K562 (cell line): ENCODE results near the gene TMEM245. TPM values are rescaled to one million over a fixed set of nuclear protein-coding genes. Genes with fewer than 3 reads are reported as not detected.

ENCODE experiments used
- CEBPB ChIP-seq: fragments of 450-650 bp; IDR thresholded peaks from 2 replicates; pipeline ENCODE4 v1.6.1; 2016; ENCODE audit warnings: missing genetic modification characterization, missing compliant biosample characterization
- E2F5 ChIP-seq: sonication (generic); formaldehyde crosslinking; IDR thresholded peaks from 2 replicates; pipeline ENCODE4 v1.8.0; 2022; ENCODE audit warnings: mild to moderate bottlenecking, missing genetic modification reagents
- ETV6 ChIP-seq, 3 experiments: fragments of 150-350 bp in 1 of 3; sonication (generic) in 1 of 3; formaldehyde crosslinking in 1 of 3; IDR thresholded peaks; 2 replicates each; pipeline versions ENCODE4 v1.6.1 to v1.8.0; 2014 to 2022; ENCODE audit warnings: borderline replicate concordance in 2 of 3, low read depth in 2 of 3, antibody characterized with exemption in 1 of 3, low read length in 1 of 3, mild to moderate bottlenecking in 1 of 3, missing genetic modification reagents in 1 of 3
- GTF2F1 ChIP-seq: IDR thresholded peaks from 2 replicates; pipeline ENCODE4 v1.6.1; 2011; ENCODE audit warnings: low read depth, low read length, improper control_type of control experiment
- MTF1 ChIP-seq: fragments of 250-450 bp; sonication (Bioruptor Pico); IDR thresholded peaks from 2 replicates; pipeline ENCODE4 v1.9.0; 2021; ENCODE audit warnings: moderate library complexity, mild to moderate bottlenecking, inconsistent platforms, borderline replicate concordance
- PRMT5 ChIP-seq: sonication (generic); formaldehyde crosslinking; IDR thresholded peaks from 2 replicates; pipeline ENCODE4 v1.5.0; 2020; ENCODE audit warnings: missing genetic modification reagents
- TBP ChIP-seq: optimal IDR thresholded peaks from 2 replicates; pipeline ENCODE3; 2011; ENCODE audit warnings: low read depth, low read length, improper control_type of control experiment
- ZNF280A ChIP-seq: fragments of 450-650 bp; IDR thresholded peaks from 2 replicates; pipeline ENCODE4 v1.6.1; 2018; ENCODE audit warnings: mild to moderate bottlenecking, low read depth; ENCODE audit not compliant: partially characterized antibody
- polyA plus RNA-seq, 8 experiments: library from polyadenylated mRNA; depleted of rRNA in 4 of 8; stranded (reverse) in 5 of 8; unstranded in 3 of 8; fragments of >200 nt; fragmentation: Nextera tagmentation in 2 of 8; fragmentation: Illumina TruSeq in 1 of 8; extraction: Ambion mirVana in 2 of 8; extraction: Trizol in 1 of 8; gene quantifications; 2 replicates each; pipeline versions ENCODE4 v1.2.1 to v1.2.3, GENCODE V29; 2011 to 2014; ENCODE audit warnings: inconsistent platforms in 1 of 8, missing spikeins in 1 of 8
- total RNA-seq, 7 experiments: library from RNA; depleted of rRNA in 6 of 7; stranded (reverse); fragments of >200 nt in 6 of 7; fragmentation: Illumina TruSeq in 2 of 7; extraction: Trizol in 2 of 7; gene quantifications; 2 replicates each; pipeline versions ENCODE4 v1.2.1 to v1.2.3, GENCODE V29; 2011 to 2021; ENCODE audit warnings: low replicate concordance in 1 of 7

The TMEM245 gene
- total and polyA plus RNA-seq, 9 of the 15 experiments (the other 6 are each of a cell fraction or from before 2014, with no cell fraction given): 8.5 to 43.2 (median 24.3) TPM

GRCh38 chr9:109118808-109119438 is 824 bp downstream of the TMEM245 start (continued):
- no peak for TF ChIP-seq ETV6 (IDR thresholded peaks at IDR 0.05; ENCODE audit: borderline replicate concordance in 1 of 2, low read depth in 2 of 2, low read length in 1 of 2)
- 0 out of 2 replicates have a peak, but pooled peaks have one; percentile 78 for TF ChIP-seq ETV6 (CRISPR knock-in tag; IDR thresholded peaks at IDR 0.05; ENCODE audit: borderline replicate concordance)
- no peak for TF ChIP-seq PRMT5
- no peak for TF ChIP-seq GTF2F1
- TF ChIP-seq MTF1 (CRISPR knock-in tag): no peak
- no peak for TF ChIP-seq TBP
- no peak for TF ChIP-seq ZNF280A
- TF ChIP-seq E2F5 (CRISPR knock-in tag): no peak
- no peak for TF ChIP-seq CEBPB
